ENCODE results near the gene ADGRG6. TPM values are rescaled to one million over a fixed set of nuclear protein-coding genes. Genes with fewer than 3 reads are reported as not detected.
A peak's percentile ranks its signal among the peaks of the same experiment; 100 is the strongest.

Gene ADGRG6
- total RNA-seq, 4 donors from 2014 or later, result 15.7 to 75.2 (median 19.2) TPM

DNA sequence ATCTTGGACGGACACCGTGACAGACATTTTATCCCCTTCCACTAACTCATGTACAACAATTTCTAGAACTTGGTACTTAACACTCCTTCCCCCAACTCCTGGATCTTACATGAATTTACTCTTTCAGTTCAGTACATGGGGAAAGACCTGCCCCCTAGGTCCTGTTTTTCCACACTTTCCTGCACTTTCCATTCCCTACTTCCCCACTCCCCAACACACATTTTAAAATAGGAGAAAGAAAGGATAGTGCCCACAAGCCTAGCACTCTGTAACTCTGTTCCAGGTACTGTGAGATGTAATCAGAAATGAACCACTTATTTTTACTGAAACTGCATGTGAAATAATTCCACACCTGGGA is 1.3 kb downstream of the ADGRG6 start:
- Histone ChIP-seq H3K36me3 (no peaks in the 10 kb centered on the region), H3K4me3 (peak overlapping the region in 1 of 4 donors; percentile 64), H3K27me3 (peaks cover 6% of the 10 kb centered on the region), H3K4me1 (peaks cover 0 to 12% (median 5%) of the 10 kb centered on the region in 4 donors), H3K9me3 (no peaks in the 10 kb centered on the region), H3K27ac (no peak overlapping the region)
- TF ChIP-seq POLR2AphosphoS5 (IDR thresholded peaks at IDR 0.05) (no peak), POLR2A (IDR thresholded peaks at IDR 0.05) (no peak), EP300 (IDR thresholded peaks at IDR 0.05; ENCODE audit: low read depth) (no peak)
- TF ChIP-seq, protein P1, sequence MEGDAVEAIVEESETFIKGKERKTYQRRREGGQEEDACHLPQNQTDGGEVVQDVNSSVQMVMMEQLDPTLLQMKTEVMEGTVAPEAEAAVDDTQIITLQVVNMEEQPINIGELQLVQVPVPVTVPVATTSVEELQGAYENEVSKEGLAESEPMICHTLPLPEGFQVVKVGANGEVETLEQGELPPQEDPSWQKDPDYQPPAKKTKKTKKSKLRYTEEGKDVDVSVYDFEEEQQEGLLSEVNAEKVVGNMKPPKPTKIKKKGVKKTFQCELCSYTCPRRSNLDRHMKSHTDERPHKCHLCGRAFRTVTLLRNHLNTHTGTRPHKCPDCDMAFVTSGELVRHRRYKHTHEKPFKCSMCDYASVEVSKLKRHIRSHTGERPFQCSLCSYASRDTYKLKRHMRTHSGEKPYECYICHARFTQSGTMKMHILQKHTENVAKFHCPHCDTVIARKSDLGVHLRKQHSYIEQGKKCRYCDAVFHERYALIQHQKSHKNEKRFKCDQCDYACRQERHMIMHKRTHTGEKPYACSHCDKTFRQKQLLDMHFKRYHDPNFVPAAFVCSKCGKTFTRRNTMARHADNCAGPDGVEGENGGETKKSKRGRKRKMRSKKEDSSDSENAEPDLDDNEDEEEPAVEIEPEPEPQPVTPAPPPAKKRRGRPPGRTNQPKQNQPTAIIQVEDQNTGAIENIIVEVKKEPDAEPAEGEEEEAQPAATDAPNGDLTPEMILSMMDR (IDR thresholded peaks at IDR 0.05), result no peak
- intact Hi-C loops (cut with DNase I; ENCODE audit: low total_unique reads) (no loop called here), in situ Hi-C loops (cut with MboI; ENCODE audit: low pct_ligation_motif_present in 1 of 4, low pct_unique_long_range_greater_than_20kb in 1 of 4, low sequenced_read_pairs in 3 of 4) (no loop called here)
- DNase-seq, result no peak
- 85 to 88% methylated on average over 2 of the region's 2 CpGs for WGBS, 2 donors (ENCODE audit: low coverage in 1 of 2)

DNA sequence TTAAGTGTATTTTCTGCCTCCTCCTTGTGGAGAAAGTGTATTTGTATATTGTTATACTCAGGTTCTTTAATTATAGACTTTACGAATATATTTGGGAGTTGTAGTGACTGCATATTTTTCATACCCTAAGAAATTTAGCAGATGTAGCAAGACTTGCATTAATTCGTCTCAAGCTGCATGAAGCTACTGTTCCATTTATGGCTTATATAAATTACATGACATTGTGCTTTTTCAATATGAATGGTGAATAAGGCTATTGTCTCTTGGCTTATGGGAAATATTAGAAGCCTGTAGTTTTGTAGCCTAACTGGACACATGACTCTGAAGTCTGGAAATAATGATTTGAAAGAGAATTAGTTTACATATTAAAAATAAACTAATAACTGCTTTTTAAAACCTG is 2.4 kb downstream of the ADGRG6 start:
- no peak for DNase-seq
- Histone ChIP-seq H3K27me3 (peaks cover 6% of the 10 kb centered on the region), H3K9me3 (no peaks in the 10 kb centered on the region), H3K4me1 (peaks cover 0 to 12% (median 5%) of the 10 kb centered on the region in 4 donors), H3K27ac (no peak overlapping the region), H3K36me3 (no peaks in the 10 kb centered on the region), H3K4me3 (no peak overlapping the region)
- intact Hi-C loops (cut with DNase I; ENCODE audit: low total_unique reads), result no loop called here
- 76 to 83% methylated on average over 2 of the region's 2 CpGs for WGBS, 2 donors (ENCODE audit: low coverage in 1 of 2)
- TF ChIP-seq POLR2AphosphoS5 (IDR thresholded peaks at IDR 0.05), result no peak
- TF ChIP-seq, protein P1 (IDR thresholded peaks at IDR 0.05), result no peak
- no peak for TF ChIP-seq POLR2A (IDR thresholded peaks at IDR 0.05)
- TF ChIP-seq EP300 (IDR thresholded peaks at IDR 0.05; ENCODE audit: low read depth), result no peak
- in situ Hi-C loops (cut with MboI; ENCODE audit: low pct_ligation_motif_present in 1 of 4, low pct_unique_long_range_greater_than_20kb in 1 of 4, low sequenced_read_pairs in 3 of 4), result no loop called here

DNA sequence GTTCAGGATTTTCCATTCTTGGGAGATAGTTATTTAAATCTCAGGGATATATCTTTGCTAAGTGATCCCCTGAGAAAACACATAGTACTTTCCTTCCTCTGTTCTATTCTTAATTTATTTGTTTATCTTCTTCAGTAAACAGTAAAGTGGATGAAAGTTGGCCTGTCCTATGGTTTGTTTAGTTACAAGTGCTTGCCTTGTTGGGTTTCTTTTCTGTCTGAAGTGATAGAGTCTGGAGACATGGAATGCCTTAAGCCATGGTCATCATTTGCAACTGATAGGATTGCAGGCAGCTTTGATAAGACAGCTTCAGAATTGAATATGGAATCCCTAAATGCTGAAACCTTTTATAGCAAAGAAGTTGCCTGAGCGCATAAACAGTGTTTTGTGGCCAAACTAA is 4.9 kb downstream of the ADGRG6 start:
- no peaks in the 10 kb centered on the region for H3K27me3 ChIP-seq
- H3K9me3 ChIP-seq, result no peaks in the 10 kb centered on the region
- no peak overlapping the region for H3K27ac ChIP-seq
- H3K36me3 ChIP-seq, result no peaks in the 10 kb centered on the region
- in situ Hi-C loops (cut with MboI; ENCODE audit: low pct_ligation_motif_present in 1 of 4, low pct_unique_long_range_greater_than_20kb in 1 of 4, low sequenced_read_pairs in 3 of 4), result no loop called here
- no peak overlapping the region for H3K4me3 ChIP-seq
- H3K4me1 ChIP-seq, result peaks cover 0 to 4% (median 0%) of the 10 kb centered on the region in 4 donors
- WGBS, 2 donors (ENCODE audit: low coverage in 1 of 2), result 88 to 89% methylated on average over 1 of the region's 1 CpG
- TF ChIP-seq POLR2AphosphoS5 (IDR thresholded peaks at IDR 0.05), result no peak
- TF ChIP-seq, protein P1 (IDR thresholded peaks at IDR 0.05), result no peak
- no peak for TF ChIP-seq EP300 (IDR thresholded peaks at IDR 0.05; ENCODE audit: low read depth)
- no peak for TF ChIP-seq POLR2A (IDR thresholded peaks at IDR 0.05)
- no peak for DNase-seq
- intact Hi-C loops (cut with DNase I; ENCODE audit: low total_unique reads), result no loop called here

DNA sequence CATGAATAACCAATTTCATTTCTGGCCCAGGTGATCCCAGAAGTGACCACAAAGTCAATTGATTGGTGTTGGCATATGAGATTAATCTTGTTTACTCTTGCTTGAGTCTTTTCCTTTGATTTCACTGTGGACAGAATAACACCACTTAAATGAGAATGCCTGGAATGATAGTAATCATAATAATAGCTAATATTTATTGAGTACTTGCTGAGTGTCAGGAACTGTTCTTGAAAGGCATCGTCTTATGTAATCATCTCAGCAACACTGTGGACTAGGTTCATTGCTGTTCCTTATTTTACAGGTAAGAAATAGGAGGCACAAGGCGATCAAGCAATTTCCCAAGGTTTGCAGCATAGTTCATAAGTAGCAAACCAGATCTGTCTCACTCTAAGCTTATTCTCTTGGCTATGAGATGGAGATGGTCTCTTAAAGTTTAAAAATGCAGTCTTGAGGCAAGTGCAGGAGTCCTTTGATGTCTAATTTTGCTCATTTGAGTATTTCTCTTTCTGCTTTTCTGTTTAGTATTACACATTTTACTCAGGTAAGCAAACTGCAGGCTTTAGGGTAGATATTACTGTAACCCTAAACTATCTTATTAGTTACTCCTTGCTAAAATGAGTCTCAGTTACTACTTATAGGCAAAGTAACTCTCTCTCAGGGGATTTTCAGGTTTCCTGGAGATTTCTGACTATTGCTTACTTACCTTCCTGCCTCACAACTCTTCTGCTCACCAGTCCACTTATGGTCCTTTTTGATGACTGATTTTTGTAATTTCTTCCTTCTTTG is 6.3 kb downstream of the ADGRG6 start:
- intact Hi-C loops (cut with DNase I; ENCODE audit: low total_unique reads), result no loop called here
- no peak for TF ChIP-seq POLR2AphosphoS5 (IDR thresholded peaks at IDR 0.05)
- no peak for TF ChIP-seq EP300 (IDR thresholded peaks at IDR 0.05; ENCODE audit: low read depth)
- no peak for TF ChIP-seq POLR2A (IDR thresholded peaks at IDR 0.05)
- TF ChIP-seq, protein P1 (IDR thresholded peaks at IDR 0.05), result no peak
- Histone ChIP-seq H3K9me3 (no peaks in the 10 kb centered on the region), H3K27me3 (no peaks in the 10 kb centered on the region), H3K4me3 (no peak overlapping the region), H3K27ac (no peak overlapping the region), H3K36me3 (no peaks in the 10 kb centered on the region), H3K4me1 (no peaks in the 10 kb centered on the region)
- WGBS, 2 donors (ENCODE audit: low coverage in 1 of 2), result 81% methylated on average over 2 of the region's 2 CpGs; no CpG with 5 or more reads in 1 of the 2 donors
- no peak for DNase-seq
- in situ Hi-C loops (cut with MboI; ENCODE audit: low pct_ligation_motif_present in 1 of 4, low pct_unique_long_range_greater_than_20kb in 1 of 4, low sequenced_read_pairs in 3 of 4), result no loop called here
